Measurements from ENCODE around the gene TIMM17A.

GRCh38 chr1:201968202-201968925 is 13.1 kb downstream of the TIMM17A start:
- TF ChIP-seq POLR2AphosphoS5 (IDR thresholded peaks at IDR 0.05; ENCODE audit: low read depth, low read length), result no peak
- TF ChIP-seq TAF1 (IDR thresholded peaks at IDR 0.05; ENCODE audit: low read depth, low read length), result no peak

All from GM12891 (cell line).